Measurements from ENCODE around the gene KAT6B.

- no peak for TF ChIP-seq CTCF (conservative IDR thresholded peaks at IDR 0.05; ENCODE audit: low read depth, low read length)
- TF ChIP-seq EZH2 (IDR thresholded peaks at IDR 0.05; ENCODE audit: borderline replicate concordance, low read depth, low read length, poor library complexity, severe bottlenecking), result no peak
These were observed 202.3 kb downstream of the KAT6B start for GRCh38 chr10:75028748-75029147.

Measured in A673 (cell line).